ENCODE results near the gene MYL3.

MYL3 gene

DNA sequence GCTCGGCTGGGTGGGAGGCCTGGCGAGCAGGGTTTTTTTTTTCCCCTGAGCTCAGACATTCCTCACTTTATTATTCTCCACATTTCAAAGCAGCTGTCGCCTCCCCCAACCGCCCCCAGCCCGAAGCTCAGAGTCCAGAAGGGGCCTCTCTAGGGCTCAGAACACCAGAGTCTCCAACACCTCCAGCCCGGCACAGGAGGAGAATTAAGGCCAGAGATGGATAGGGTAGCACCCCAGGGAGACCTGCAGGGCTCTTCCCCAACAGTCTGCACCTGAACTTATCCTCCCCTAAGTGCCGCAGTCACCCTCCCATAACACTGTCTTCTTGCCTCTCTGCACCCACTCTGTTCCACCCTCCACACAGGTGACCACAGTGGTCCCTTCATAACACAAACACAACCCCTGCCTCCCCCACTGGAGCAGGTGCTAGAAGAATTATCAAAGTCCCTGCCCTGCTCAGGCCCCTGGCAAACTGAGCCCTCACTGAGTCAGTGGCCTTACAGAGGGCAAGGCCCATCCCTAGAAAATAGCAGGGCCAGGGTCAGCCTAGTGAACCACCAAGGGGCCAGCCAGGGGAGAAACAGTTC is 14.1 kb downstream of the MYL3 start:
- TF ChIP-seq, protein P1, sequence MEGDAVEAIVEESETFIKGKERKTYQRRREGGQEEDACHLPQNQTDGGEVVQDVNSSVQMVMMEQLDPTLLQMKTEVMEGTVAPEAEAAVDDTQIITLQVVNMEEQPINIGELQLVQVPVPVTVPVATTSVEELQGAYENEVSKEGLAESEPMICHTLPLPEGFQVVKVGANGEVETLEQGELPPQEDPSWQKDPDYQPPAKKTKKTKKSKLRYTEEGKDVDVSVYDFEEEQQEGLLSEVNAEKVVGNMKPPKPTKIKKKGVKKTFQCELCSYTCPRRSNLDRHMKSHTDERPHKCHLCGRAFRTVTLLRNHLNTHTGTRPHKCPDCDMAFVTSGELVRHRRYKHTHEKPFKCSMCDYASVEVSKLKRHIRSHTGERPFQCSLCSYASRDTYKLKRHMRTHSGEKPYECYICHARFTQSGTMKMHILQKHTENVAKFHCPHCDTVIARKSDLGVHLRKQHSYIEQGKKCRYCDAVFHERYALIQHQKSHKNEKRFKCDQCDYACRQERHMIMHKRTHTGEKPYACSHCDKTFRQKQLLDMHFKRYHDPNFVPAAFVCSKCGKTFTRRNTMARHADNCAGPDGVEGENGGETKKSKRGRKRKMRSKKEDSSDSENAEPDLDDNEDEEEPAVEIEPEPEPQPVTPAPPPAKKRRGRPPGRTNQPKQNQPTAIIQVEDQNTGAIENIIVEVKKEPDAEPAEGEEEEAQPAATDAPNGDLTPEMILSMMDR (IDR thresholded peaks at IDR 0.05) = no peak
- no peak for DNase-seq (ENCODE audit: low spot score)
- Histone ChIP-seq H3K4me3 (no peak overlapping the region), H3K27ac (peak overlapping the region in 1 of 2 donors; percentile 6)

DNA sequence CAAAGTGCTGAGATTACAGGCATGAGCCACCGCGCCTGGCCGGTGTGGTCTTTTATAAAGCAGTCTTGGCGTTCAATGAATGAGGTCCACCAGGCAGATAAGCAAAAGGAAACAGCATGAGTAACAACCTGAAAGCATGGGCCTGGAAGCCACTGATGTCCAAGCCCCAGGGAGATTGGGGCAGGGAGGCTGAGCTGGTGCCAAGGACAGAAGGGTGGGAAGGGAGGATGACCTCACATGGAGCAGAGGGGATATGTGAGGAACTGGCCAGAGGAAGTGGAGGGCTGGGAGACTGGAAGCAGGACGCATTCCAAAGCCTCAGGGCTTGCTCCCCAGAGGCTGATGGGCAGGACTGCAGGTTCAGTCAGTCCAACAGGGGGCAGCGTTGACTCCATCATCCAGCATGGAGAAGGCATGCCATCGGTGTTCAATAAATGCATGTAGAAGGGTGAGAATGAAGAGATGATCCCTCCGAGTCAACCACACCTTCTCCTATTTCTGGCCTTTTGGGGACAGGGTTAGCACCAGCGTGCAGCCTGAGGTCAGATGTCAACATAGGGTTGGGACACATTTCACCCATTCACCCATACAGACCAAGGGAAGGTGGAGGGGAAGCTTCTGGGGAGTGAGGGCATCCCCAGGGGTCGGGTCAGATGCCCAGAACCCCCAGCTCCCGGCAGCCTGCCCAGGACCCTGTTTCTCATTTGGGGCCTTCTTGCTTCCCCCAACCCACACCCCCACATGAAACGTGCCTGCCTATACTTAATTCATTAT is 14.8 kb downstream of the MYL3 start:
- TF ChIP-seq, protein P1 (IDR thresholded peaks at IDR 0.05) = no peak
- DNase-seq (ENCODE audit: low spot score) = peak; percentile 74
- Histone ChIP-seq H3K4me3 (no peak overlapping the region), H3K27ac (peak overlapping the region in 1 of 2 donors; percentile 3)

DNA sequence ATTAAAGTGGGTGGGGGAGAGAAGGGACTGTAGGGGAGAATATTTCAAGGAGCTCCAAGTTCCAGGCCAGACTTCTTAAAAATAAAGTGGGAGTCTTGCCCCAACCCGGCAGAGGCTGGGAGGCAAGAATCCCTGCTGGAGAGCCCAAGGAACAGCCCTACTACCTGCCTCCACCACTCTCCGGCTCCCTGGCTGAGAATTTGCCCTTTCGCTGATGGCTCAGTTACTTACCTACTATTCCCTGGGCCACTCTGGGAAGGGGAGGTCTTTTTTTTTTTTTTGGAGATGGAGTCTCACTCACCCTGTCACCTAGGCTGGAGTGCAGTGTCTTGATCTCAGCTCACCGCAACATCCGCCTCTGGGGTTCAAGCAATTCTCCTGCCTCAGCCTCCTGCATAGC is 15.5 kb downstream of the MYL3 start:
- H3K27ac ChIP-seq = no peak overlapping the region
- H3K4me3 ChIP-seq = no peak overlapping the region
- TF ChIP-seq, protein P1 (IDR thresholded peaks at IDR 0.05) = no peak
- no peak for DNase-seq (ENCODE audit: low spot score)

DNA sequence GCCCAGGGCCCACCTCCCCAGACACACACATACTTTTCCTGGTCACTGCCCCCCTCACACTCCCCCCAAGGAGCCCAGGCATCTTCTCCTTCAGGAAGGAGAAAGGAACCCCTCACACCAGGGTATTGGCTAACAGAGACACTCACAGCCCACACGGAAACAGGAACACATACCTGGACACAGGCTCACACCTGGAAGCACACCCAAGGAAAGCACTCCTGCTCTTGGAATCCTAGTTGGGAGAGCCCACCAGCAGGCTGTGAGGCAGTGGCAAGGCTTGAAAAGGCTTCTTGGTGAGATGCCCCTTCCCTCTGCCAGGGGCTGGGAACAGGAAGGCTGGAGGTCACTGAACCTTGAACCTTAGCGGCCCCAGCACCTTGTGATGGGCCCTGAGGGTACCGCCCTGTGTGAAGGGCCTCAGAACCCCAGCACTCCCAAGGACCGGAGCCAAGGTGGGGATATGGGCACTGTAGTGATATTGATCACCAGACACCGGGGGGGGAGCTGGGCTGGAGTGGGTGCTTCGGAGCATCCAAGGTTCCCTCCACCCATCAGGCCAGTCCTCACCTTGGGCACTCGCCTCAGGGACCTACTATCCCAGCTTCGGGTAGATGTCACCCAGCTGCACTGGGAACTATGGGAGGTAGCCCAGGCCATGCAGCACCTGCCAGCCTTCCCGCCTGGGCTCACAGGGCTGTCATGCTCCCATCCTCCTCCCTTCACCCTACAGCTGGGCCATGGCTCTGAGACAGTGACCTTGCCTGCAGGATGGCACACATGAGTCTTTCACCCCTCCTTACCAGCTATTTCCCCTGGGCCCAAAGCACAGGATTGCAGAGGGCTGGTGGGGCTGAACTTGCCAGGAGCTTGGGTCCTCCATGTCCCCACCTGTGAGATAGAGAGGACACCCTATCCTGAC is 16.4 kb downstream of the MYL3 start:
- Histone ChIP-seq H3K27ac (peak overlapping the region; percentile 71 to 87), H3K4me3 (peak overlapping the region; percentile 77)
- TF ChIP-seq, protein P1 (IDR thresholded peaks at IDR 0.05) = no peak
- DNase-seq (ENCODE audit: low spot score) = no peak

DNA sequence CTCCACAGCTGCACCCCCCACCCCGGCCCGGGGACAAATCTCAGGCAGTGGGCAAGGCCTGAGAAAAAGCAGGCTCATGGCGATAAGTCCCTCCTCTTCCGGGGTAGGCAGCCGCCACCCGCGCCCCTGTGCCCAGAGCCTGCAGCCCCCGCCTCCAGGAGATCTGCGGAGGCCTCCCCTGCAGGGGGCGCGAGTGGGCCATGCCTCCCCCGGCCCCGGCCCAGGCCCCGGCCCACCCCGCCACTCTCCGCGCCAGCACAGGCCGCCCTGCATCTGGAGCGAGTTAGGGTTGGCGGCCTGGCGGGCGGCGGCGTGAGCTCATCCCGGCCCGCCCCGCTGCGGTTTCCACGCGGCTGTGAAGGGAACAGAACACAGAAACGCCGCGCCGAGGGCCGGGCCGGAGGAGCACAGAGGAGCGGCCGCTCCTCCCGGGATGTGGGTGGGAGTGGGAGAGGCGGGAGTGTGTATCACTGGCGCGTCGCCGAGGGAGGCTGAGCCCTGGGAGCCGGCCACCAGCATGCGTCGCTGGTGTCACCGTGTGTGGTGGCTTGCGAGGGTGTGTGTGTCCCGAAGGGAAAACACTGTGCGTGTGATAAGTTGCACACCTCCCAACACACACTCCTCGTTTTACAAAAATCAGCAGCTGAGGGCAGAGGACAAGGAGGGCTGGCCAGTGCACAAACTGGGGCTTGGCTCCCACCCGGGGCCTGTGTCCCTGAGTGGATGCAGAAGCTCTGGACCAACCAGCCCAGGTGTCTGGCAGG is 17.2 kb downstream of the MYL3 start:
- TF ChIP-seq, protein P1 (IDR thresholded peaks at IDR 0.05) = peak; percentile 37
- no peak for DNase-seq (ENCODE audit: low spot score)
- H3K4me3 ChIP-seq = peak overlapping the region; percentile 77

DNA sequence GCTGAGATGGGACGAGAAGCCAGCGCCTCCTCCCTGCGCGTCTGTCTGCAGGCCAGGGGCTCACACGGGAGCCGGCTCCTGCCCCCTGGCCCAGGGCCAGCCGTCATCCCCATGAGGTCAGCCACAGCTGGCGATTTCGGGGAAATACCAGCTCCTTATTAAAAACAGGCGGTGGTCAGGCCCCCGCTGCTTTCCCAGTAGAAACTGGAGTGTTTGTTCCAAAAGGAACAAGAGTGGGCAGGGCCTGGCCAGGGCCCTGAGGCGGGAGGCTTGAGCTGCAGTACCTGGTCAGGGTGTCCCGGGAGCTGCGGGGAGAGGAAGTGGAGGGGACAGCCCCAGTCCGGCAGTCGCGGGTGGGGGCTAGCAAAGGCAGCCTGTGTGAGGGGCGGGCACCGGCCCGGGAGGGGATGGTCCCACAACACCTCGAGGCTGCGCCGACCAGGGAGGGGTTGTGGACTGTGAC is 17.8 kb downstream of the MYL3 start:
- H3K4me3 ChIP-seq = peak overlapping the region; percentile 77
- TF ChIP-seq, protein P1 (IDR thresholded peaks at IDR 0.05) = no peak
- DNase-seq (ENCODE audit: low spot score) = no peak
- H3K27ac ChIP-seq = peak overlapping the region; percentile 71 to 87

More for the DNA sequence above, 17.2 kb downstream of the MYL3 start:
- peak overlapping the region; percentile 71 to 87 for H3K27ac ChIP-seq

Measured in coronary artery (tissue), 2 donors.